NCI-H146 treated with DMSO at 0.1 percent for 48 hours (cell line): ENCODE data around the gene CHRNB1.

Experiments used
- DNase-seq: peaks from one replicate; lab custom pipeline; 2025; ENCODE audit not compliant: unreplicated experiment; lab: John Stamatoyannopoulos, UW

CHRNB1 gene

GRCh38 chr17:7414837-7415236 lies 30.0 kb upstream of the CHRNB1 start:
- DNase-seq, result no peak

GRCh38 chr17:7415784-7416183 lies 29.1 kb upstream of the CHRNB1 start:
- no peak for DNase-seq

GRCh38 chr17:7416323-7416722 lies 28.5 kb upstream of the CHRNB1 start:
- DNase-seq, result no peak

- DNase-seq, result no peak
These were observed 27.7 kb upstream of the CHRNB1 start for GRCh38 chr17:7417056-7417655.

GRCh38 chr17:7418472-7419152 lies 26.2 kb upstream of the CHRNB1 start:
- DNase-seq, result no peak

GRCh38 chr17:7419819-7420610 lies 24.8 kb upstream of the CHRNB1 start, which contains the start of gene SPEM1:
TSS of gene SPEM1 (plus strand) at chr17:7420324. CDS start at chr17:7420385, 61 bp downstream.
- no peak for DNase-seq

- no peak for DNase-seq
These were observed 23.7 kb upstream of the CHRNB1 start for GRCh38 chr17:7421186-7421585.

GRCh38 chr17:7423679-7424078 lies 21.2 kb upstream of the CHRNB1 start:
- DNase-seq, result no peak

- DNase-seq, result no peak
These were observed 19.5 kb upstream of the CHRNB1 start, which contains the start of gene SPEM2 for GRCh38 chr17:7425316-7425715. TSS of gene SPEM2 (plus strand) at chr17:7425616. CDS start at chr17:7425689, 73 bp downstream.

- DNase-seq, result no peak
These were observed 19.1 kb upstream of the CHRNB1 start for GRCh38 chr17:7425756-7426155.

- no peak for DNase-seq
These were observed 18.5 kb upstream of the CHRNB1 start for GRCh38 chr17:7426203-7426863.

GRCh38 chr17:7426896-7427489 lies 17.9 kb upstream of the CHRNB1 start:
- DNase-seq, result no peak

- DNase-seq, result no peak
These were observed 17.3 kb upstream of the CHRNB1 start for GRCh38 chr17:7427549-7427948.

GRCh38 chr17:7428557-7428956 lies 16.3 kb upstream of the CHRNB1 start, which contains the start of gene SPEM3:
TSS of gene SPEM3 (plus strand) at chr17:7428857. CDS start at chr17:7428903, 46 bp downstream.
- no peak for DNase-seq

GRCh38 chr17:7429722-7430121 lies 15.1 kb upstream of the CHRNB1 start:
- DNase-seq, result no peak

- no peak for DNase-seq
These were observed 13.6 kb upstream of the CHRNB1 start for GRCh38 chr17:7431231-7431630.

- no peak for DNase-seq
These were observed 12.6 kb upstream of the CHRNB1 start for GRCh38 chr17:7432296-7432695.

GRCh38 chr17:7435676-7436555 lies 8.9 kb upstream of the CHRNB1 start:
- no peak for DNase-seq

- no peak for DNase-seq
These were observed 8.1 kb upstream of the CHRNB1 start for GRCh38 chr17:7436556-7437368.
